Measurements from ENCODE around the gene LPAR1.
"Not testable (repeated sequence)": the region's sequence is repeated elsewhere in the genome, so short reads cannot be mapped to it uniquely, and the experiment has no call there.

Gene LPAR1

GRCh38 chr9:110874963-110875674 is 163.2 kb downstream of the LPAR1 start:
- no peak for DNase-seq (ENCODE audit: low read depth)

GRCh38 chr9:110872920-110873319 is 165.3 kb downstream of the LPAR1 start:
- DNase-seq (ENCODE audit: low read depth), result no peak

GRCh38 chr9:110871736-110872135 is 166.5 kb downstream of the LPAR1 start:
- no peak for DNase-seq (ENCODE audit: low read depth)

- DNase-seq (ENCODE audit: low read depth), result no peak
Observed at GRCh38 chr9:110869931-110870330, 168.3 kb downstream of the LPAR1 start.

GRCh38 chr9:110864011-110864410 is 174.3 kb downstream of the LPAR1 start:
- DNase-seq (ENCODE audit: low read depth), result no peak

GRCh38 chr9:110861370-110862110 is 176.7 kb downstream of the LPAR1 start:
- not testable (repeated sequence) for DNase-seq (ENCODE audit: low read depth)

- no peak for DNase-seq (ENCODE audit: low read depth)
Observed at GRCh38 chr9:110856772-110857171, 181.5 kb downstream of the LPAR1 start.

GRCh38 chr9:110850401-110851135 is 187.7 kb downstream of the LPAR1 start:
- no peak for DNase-seq (ENCODE audit: low read depth)

GRCh38 chr9:110847671-110848070 is 190.6 kb downstream of the LPAR1 start:
- DNase-seq (ENCODE audit: low read depth), result peak; percentile 44

- DNase-seq (ENCODE audit: low read depth), result no peak
Observed at GRCh38 chr9:110846215-110846614, 192.1 kb downstream of the LPAR1 start.

- DNase-seq (ENCODE audit: low read depth), result no peak
Observed at GRCh38 chr9:110844121-110844520, 194.1 kb downstream of the LPAR1 start.

GRCh38 chr9:110842986-110843385 is 195.3 kb downstream of the LPAR1 start:
- DNase-seq (ENCODE audit: low read depth), result peak; percentile 23

GRCh38 chr9:110842169-110842568 is 196.1 kb downstream of the LPAR1 start:
- no peak for DNase-seq (ENCODE audit: low read depth)

GRCh38 chr9:110837401-110838005 is 200.8 kb downstream of the LPAR1 start:
- no peak for DNase-seq (ENCODE audit: low read depth)

- peak; percentile 24 for DNase-seq (ENCODE audit: low read depth)
Observed at GRCh38 chr9:110835859-110836271, 202.4 kb downstream of the LPAR1 start.

GRCh38 chr9:110835404-110835803 is 202.9 kb downstream of the LPAR1 start:
- DNase-seq (ENCODE audit: low read depth), result peak; percentile 61

- no peak for DNase-seq (ENCODE audit: low read depth)
Observed at GRCh38 chr9:110832926-110833325, 205.3 kb downstream of the LPAR1 start.

GRCh38 chr9:110830495-110830894 is 207.8 kb downstream of the LPAR1 start:
- no peak for DNase-seq (ENCODE audit: low read depth)

- peak; percentile 93 for DNase-seq (ENCODE audit: low read depth)
Observed at GRCh38 chr9:110828264-110828663, 210.0 kb downstream of the LPAR1 start.

GRCh38 chr9:110826400-110826799 is 211.9 kb downstream of the LPAR1 start:
- not testable (repeated sequence) for DNase-seq (ENCODE audit: low read depth)

- no peak for DNase-seq (ENCODE audit: low read depth)
Observed at GRCh38 chr9:110825950-110826349, 212.3 kb downstream of the LPAR1 start.

- DNase-seq (ENCODE audit: low read depth), result not testable (repeated sequence)
Observed at GRCh38 chr9:110825129-110825528, 213.1 kb downstream of the LPAR1 start.
